Sigmoid colon (tissue), 7 donors: ENCODE measurements around the gene DNAH11. TPM values are rescaled to one million over a fixed set of nuclear protein-coding genes. Genes with fewer than 3 reads are reported as not detected.

Experiments used
- DNase-seq: peaks from one replicate; pipeline ENCODE4 v3.0.0-alpha.2; 2019
- H3K27ac ChIP-seq, 4 donors: fragments of 200-600 bp; sonication (generic); one replicate each; pipeline ENCODE4 v1.5.1; 2016 to 2019; ENCODE audit warnings: mild to moderate bottlenecking in 1 of 4
- H3K27me3 ChIP-seq, 3 donors: fragments of 200-600 bp; sonication (generic); one replicate each; pipeline ENCODE4 v1.5.1; 2019; ENCODE audit warnings: mild to moderate bottlenecking in 1 of 3
- H3K36me3 ChIP-seq, 4 donors: fragments of 200-600 bp; sonication (generic); one replicate each; pipeline ENCODE4 v1.5.1; 2016 to 2019
- H3K4me1 ChIP-seq, 4 donors: fragments of 200-600 bp; sonication (generic); one replicate each; pipeline ENCODE4 v1.5.1; 2017 to 2019
- H3K4me3 ChIP-seq, 4 donors: fragments of 200-600 bp; sonication (generic); one replicate each; pipeline ENCODE4 v1.5.1; 2017 to 2019; ENCODE audit warnings: mild to moderate bottlenecking in 2 of 4, moderate library complexity in 1 of 4
- H3K9me3 ChIP-seq, 4 donors: fragments of 200-600 bp in 3 of 4; sonication (generic) in 3 of 4; one replicate each; pipeline versions ENCODE4 v1.5.1 to v1.6.1; 2013 to 2019
- EP300 ChIP-seq, 4 donors: sonication (generic); formaldehyde crosslinking; IDR thresholded peaks; one replicate each; pipeline ENCODE4 v1.6.1; 2017; ENCODE audit warnings: antibody characterized with exemption in 4 of 4
- POLR2A ChIP-seq, 2 donors: fragments of 450-650 bp; IDR thresholded peaks; one replicate each; pipeline ENCODE4 v1.6.1; 2016; ENCODE audit warnings: antibody characterized with exemption in 2 of 2, mild to moderate bottlenecking in 2 of 2, moderate library complexity in 2 of 2
- POLR2AphosphoS5 ChIP-seq, 4 donors: sonication (generic); formaldehyde crosslinking; IDR thresholded peaks; one replicate each; pipeline ENCODE4 v1.6.1; 2017; ENCODE audit warnings: antibody characterized with exemption in 4 of 4
- WGBS, 2 donors: extraction: QIAGEN DNeasy Blood & Tissue Kit; methylation state at CpG; one replicate each; pipeline ENCODE4 v1.1.7; 2013; 5-methylcytosine and 5-hydroxymethylcytosine counted together
- intact Hi-C: fragments of 100-400 bp; cut with DNase I; formaldehyde crosslinking; loops from one replicate; pipeline ENCODE4 v1.15.1; 2023
- polyA plus RNA-seq, 3 donors: library from polyadenylated mRNA; stranded (reverse); fragments of 200-250 nt; gene quantifications; one replicate each; pipeline ENCODE4 v1.2.3, GENCODE V29; 2013
- total RNA-seq, 4 donors: library from RNA; depleted of rRNA; stranded (reverse); fragments of >200 nt; gene quantifications; one replicate each; pipeline ENCODE4 v1.1.0, GENCODE V29; 2016
- TF ChIP-seq, protein P1 (sequence below), 4 experiments: fragments of 450-650 bp in 3 of 4; fragments of 200-600 bp in 1 of 4; IDR thresholded peaks; one replicate each; pipeline ENCODE4 v1.5.1; 2016 to 2019; ENCODE audit warnings: antibody characterized with exemption in 4 of 4, mild to moderate bottlenecking in 3 of 4, moderate library complexity in 2 of 4
- donor health status: healthy with polysubstance abuse.
- donor health status: Bipolar disorder and iron deficiency.
- donor health status: healthy.

The DNAH11 gene
- total and polyA plus RNA-seq, 7 donors = under 0.01 to 1.2 (median 0.13) TPM; not detected in 2

DNA sequence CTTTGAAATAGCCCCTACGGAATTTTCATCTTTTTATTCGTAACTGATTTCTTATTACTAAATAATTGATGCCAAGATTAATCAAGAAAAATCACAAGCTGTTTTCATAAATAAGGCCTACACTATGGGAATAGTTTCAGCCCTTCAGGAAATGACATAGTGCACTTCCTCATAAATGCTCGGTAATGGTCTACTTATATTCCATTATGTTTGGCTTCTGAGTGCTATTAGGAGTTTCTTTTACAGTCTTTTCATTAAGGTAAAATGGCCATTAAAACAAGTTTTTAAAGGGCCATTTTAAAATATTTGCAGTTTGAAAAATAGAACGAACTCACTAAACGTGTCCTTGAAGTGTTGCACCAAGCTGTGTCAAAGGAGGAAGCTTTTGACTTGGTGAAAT is 174.5 kb downstream of the DNAH11 start:
- no peaks in the 10 kb centered on the region for H3K27me3 ChIP-seq
- intact Hi-C loops = no loop called here
- no peak for TF ChIP-seq POLR2A (IDR thresholded peaks at IDR 0.05)
- TF ChIP-seq, protein P1, sequence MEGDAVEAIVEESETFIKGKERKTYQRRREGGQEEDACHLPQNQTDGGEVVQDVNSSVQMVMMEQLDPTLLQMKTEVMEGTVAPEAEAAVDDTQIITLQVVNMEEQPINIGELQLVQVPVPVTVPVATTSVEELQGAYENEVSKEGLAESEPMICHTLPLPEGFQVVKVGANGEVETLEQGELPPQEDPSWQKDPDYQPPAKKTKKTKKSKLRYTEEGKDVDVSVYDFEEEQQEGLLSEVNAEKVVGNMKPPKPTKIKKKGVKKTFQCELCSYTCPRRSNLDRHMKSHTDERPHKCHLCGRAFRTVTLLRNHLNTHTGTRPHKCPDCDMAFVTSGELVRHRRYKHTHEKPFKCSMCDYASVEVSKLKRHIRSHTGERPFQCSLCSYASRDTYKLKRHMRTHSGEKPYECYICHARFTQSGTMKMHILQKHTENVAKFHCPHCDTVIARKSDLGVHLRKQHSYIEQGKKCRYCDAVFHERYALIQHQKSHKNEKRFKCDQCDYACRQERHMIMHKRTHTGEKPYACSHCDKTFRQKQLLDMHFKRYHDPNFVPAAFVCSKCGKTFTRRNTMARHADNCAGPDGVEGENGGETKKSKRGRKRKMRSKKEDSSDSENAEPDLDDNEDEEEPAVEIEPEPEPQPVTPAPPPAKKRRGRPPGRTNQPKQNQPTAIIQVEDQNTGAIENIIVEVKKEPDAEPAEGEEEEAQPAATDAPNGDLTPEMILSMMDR (IDR thresholded peaks at IDR 0.05) = no peak
- TF ChIP-seq EP300 (IDR thresholded peaks at IDR 0.05) = no peak
- no peak for TF ChIP-seq POLR2AphosphoS5 (IDR thresholded peaks at IDR 0.05)
- H3K4me3 ChIP-seq = no peak overlapping the region
- no peaks in the 10 kb centered on the region for H3K9me3 ChIP-seq
- no peaks in the 10 kb centered on the region for H3K36me3 ChIP-seq
- no peak overlapping the region for H3K27ac ChIP-seq
- no peak for DNase-seq
- H3K4me1 ChIP-seq = no peaks in the 10 kb centered on the region
- WGBS, 2 donors = 86% methylated on average over 5 of the region's 5 CpGs

- TF ChIP-seq EP300 (IDR thresholded peaks at IDR 0.05) = no peak
- TF ChIP-seq, protein P1 (IDR thresholded peaks at IDR 0.05) = no peak
- TF ChIP-seq POLR2AphosphoS5 (IDR thresholded peaks at IDR 0.05) = no peak
- no peak for TF ChIP-seq POLR2A (IDR thresholded peaks at IDR 0.05)
- intact Hi-C loops = no loop called here
- Histone ChIP-seq H3K36me3 (no peaks in the 10 kb centered on the region), H3K27me3 (no peaks in the 10 kb centered on the region), H3K9me3 (no peaks in the 10 kb centered on the region), H3K27ac (no peak overlapping the region), H3K4me3 (no peak overlapping the region), H3K4me1 (no peaks in the 10 kb centered on the region)
- DNase-seq = no peak
Measured at GRCh38 chr7:21718391-21718790, 175.6 kb downstream of the DNAH11 start.

DNA sequence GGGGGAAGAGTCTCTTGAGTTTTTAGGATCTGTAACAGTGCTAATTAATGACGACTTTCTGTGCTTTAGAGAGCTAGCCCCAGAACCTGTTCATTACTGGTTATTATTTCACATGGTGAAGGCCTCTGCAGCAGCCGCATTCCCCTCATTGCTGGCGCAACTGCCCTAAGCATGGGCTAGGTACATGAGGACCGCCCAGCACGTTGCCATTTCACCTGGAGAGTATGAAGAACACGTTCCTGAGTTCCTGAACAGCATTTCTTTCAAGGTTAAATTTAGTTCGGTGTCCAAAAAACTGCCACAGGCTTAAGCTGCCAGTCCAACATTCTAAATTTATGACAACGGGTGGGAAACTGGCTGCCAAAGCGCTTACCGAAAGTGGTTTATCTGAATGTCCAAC is 177.0 kb downstream of the DNAH11 start:
- no peak for DNase-seq
- TF ChIP-seq EP300 (IDR thresholded peaks at IDR 0.05) (no peak), POLR2AphosphoS5 (IDR thresholded peaks at IDR 0.05) (no peak), POLR2A (IDR thresholded peaks at IDR 0.05) (no peak)
- TF ChIP-seq, protein P1 (IDR thresholded peaks at IDR 0.05) = no peak
- H3K27ac ChIP-seq = no peak overlapping the region
- WGBS, 2 donors = 84 to 89% methylated on average over 10 of the region's 10 CpGs
- H3K36me3 ChIP-seq = no peaks in the 10 kb centered on the region
- H3K4me3 ChIP-seq = no peak overlapping the region
- intact Hi-C loops = no loop called here
- H3K9me3 ChIP-seq = no peaks in the 10 kb centered on the region
- no peaks in the 10 kb centered on the region for H3K27me3 ChIP-seq
- H3K4me1 ChIP-seq = no peaks in the 10 kb centered on the region

DNA sequence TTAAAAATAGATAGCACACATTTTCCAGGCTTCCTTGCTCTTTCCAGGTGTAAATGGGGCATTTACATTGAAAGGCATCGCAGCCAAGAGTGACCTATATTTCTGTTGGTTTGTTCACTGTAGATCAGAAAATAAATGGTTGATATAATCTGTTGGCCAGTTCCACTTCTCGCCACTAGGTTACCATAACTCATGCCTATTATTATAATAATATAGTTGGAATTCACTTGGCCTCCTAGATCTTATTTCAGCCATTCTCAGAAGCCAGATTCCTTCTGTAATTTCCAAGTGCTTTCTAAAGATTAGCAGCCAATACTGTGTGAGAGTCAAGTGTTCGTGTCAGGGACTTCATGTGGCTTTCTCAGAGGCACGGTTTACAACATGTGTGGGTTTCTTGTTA is 179.5 kb downstream of the DNAH11 start:
- intact Hi-C loops = no loop called here

DNA sequence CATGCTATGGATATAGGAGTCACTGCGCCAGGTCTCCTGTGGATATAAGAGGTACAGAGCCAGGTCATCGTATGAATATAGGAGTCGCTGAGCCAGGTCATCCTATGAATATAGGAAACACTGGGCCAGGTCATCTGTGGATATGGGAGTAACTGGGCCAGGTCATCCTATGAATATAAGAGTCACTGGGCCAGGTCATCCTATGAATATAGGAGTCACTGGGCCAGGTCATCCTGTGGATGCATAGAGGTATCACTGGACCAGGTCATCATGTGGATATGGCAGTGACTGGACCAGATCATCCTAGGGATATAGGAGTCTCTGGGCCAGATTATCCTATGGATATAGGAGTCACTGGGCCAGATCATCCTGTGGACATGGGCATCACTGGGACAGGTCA is 181.7 kb downstream of the DNAH11 start:
- no peaks in the 10 kb centered on the region for H3K36me3 ChIP-seq
- WGBS, 2 donors = 77 to 89% methylated on average over 3 of the region's 3 CpGs
- H3K4me1 ChIP-seq = no peaks in the 10 kb centered on the region
- H3K27ac ChIP-seq = no peak overlapping the region
- intact Hi-C loops = no loop called here
- TF ChIP-seq POLR2AphosphoS5 (IDR thresholded peaks at IDR 0.05) = no peak
- no peak for TF ChIP-seq POLR2A (IDR thresholded peaks at IDR 0.05)
- TF ChIP-seq, protein P1 (IDR thresholded peaks at IDR 0.05) = no peak
- no peaks in the 10 kb centered on the region for H3K9me3 ChIP-seq
- H3K27me3 ChIP-seq = no peaks in the 10 kb centered on the region
- DNase-seq = no peak
- H3K4me3 ChIP-seq = no peak overlapping the region

More for the DNA sequence above, 179.5 kb downstream of the DNAH11 start:
- no peak overlapping the region for H3K27ac ChIP-seq
- TF ChIP-seq POLR2A (IDR thresholded peaks at IDR 0.05) (no peak), POLR2AphosphoS5 (IDR thresholded peaks at IDR 0.05) (no peak), EP300 (IDR thresholded peaks at IDR 0.05) (no peak)
- TF ChIP-seq, protein P1 (IDR thresholded peaks at IDR 0.05) = peak in 1 of 4 experiments; percentile 11
- WGBS, 2 donors = 88 to 93% methylated on average over 4 of the region's 4 CpGs
- no peak for DNase-seq
- no peaks in the 10 kb centered on the region for H3K27me3 ChIP-seq
- no peak overlapping the region for H3K4me3 ChIP-seq
- H3K9me3 ChIP-seq = no peaks in the 10 kb centered on the region
- H3K4me1 ChIP-seq = no peaks in the 10 kb centered on the region
- no peaks in the 10 kb centered on the region for H3K36me3 ChIP-seq
